ENCODE measurements around the gene ASAP2. TPM values are rescaled to one million over a fixed set of nuclear protein-coding genes. Genes with fewer than 3 reads are reported as not detected.

Gene ASAP2
- polyA plus RNA-seq, 4 donors: 50.3 to 63.5 (median 58.3) TPM

DNA sequence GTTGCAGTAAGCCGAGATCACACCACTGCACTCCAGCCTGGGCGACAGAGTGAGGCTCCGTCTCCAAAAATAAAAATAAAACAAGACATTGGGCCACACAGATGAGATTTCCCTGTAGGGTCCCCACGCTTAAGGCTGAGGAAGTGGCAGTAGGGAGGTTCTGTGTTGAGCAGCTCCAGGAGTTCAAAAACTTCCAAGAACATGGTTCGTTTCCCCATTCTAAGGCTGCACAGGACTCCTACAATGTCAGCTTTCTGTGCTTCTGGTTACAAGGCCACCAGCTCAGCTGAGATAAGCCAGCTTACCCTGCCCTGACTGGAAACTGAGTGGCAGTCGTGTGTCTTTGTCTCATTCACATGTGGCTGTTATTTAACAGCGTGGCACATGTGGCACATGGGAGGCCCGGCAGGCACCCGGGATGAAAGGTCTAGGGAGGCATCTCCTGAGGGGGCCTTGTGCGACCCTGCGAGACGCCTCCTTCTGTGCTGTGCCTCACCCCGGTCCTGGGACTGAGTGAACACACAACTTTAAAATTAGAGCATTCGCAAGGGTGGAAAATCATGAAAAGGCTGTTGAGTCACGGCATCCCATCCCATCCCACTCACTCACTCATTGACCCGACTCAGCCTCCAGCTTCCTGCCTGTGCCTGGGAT, 209.0 kb downstream of the ASAP2 start:
- no peak for DNase-seq (ENCODE audit: low read depth in 4 of 4, low spot score in 3 of 4)

DNA sequence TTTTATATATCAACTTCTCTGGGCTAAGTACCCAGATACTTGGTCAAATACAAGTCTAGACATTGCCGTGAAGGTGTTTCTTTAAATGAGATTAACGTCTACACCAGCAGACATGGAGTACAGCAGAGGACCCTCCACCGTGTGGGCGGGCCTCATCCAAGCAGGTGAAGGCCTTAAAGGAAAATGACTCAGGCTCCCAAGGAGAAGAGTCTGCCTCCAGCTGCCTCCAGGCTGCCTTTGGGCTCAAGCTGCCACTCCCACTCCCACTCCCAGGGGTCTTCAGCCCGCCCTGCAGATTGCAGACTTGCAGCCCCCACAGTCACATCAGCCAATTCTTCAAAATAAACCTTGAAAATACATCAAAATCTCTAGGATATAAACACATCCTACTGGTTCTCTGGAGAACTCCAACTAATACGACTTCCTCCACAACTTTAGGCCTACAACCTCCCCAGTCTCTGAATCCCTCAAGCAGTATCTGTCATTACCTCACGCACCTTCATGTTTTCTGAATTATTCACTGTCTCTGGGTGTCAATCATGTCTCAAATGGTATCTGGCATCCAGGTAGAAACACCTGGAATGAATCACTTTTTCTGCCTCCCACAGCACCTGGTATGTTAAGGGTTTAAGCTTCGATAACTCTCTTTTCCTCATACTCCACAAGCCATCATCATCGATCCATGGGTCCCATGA, 209.8 kb downstream of the ASAP2 start:
- no peak for DNase-seq (ENCODE audit: low read depth in 4 of 4, low spot score in 3 of 4)

GRCh38 chr2:9416962-9417316, 210.3 kb downstream of the ASAP2 start:
- no peak for DNase-seq (ENCODE audit: low read depth in 4 of 4, low spot score in 3 of 4)

- no peak for DNase-seq (ENCODE audit: low read depth in 4 of 4, low spot score in 3 of 4)
Measured at GRCh38 chr2:9417725-9418124, 211.1 kb downstream of the ASAP2 start.

GRCh38 chr2:9418746-9419145, 212.1 kb downstream of the ASAP2 start:
- DNase-seq (ENCODE audit: low read depth in 4 of 4, low spot score in 3 of 4): no peak

GRCh38 chr2:9419541-9419940, 212.9 kb downstream of the ASAP2 start:
- DNase-seq (ENCODE audit: low read depth in 4 of 4, low spot score in 3 of 4): no peak

- DNase-seq (ENCODE audit: low read depth in 4 of 4, low spot score in 3 of 4): no peak
Measured at GRCh38 chr2:9420495-9420894, 213.9 kb downstream of the ASAP2 start.

DNA sequence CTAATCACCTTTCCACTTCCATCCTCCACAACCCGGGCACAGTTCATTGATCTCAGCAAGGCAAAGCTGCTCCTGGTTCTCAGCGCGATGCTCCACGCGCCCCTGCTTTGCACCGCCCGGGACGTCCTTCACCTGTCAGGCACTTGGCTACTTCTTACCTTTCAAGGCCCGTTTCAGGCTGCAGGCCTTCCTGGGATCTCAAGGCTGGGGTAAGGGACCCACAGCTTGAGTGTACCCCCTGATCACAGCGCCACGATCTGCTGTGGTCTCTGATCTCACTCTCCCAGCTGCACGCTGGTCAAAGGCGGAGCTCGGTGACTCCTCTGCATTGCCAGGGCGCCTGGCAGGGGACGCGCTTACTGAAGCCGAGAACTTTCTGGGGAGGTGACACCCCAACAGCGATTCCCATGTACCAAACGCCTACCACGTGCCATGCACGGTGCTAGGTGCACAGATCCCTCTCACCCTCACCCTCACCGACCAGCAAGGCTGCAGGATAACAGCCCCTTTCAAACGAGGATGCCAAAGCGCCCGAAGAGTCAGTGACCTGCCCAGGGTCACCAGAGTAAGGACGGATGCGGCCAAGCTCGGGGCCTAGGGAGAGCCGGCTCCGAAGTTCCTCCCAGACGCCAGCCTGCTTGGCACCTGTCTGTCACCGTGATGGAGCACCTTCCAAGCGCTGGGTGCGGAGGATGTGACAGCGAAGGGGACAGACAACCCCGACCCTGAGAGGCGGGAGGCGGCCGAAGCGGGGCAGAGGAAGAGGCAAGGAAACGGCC, 215.9 kb downstream of the ASAP2 start:
- DNase-seq (ENCODE audit: low read depth in 4 of 4, low spot score in 3 of 4): peak in 1 of 4 donors; percentile 15

DNA sequence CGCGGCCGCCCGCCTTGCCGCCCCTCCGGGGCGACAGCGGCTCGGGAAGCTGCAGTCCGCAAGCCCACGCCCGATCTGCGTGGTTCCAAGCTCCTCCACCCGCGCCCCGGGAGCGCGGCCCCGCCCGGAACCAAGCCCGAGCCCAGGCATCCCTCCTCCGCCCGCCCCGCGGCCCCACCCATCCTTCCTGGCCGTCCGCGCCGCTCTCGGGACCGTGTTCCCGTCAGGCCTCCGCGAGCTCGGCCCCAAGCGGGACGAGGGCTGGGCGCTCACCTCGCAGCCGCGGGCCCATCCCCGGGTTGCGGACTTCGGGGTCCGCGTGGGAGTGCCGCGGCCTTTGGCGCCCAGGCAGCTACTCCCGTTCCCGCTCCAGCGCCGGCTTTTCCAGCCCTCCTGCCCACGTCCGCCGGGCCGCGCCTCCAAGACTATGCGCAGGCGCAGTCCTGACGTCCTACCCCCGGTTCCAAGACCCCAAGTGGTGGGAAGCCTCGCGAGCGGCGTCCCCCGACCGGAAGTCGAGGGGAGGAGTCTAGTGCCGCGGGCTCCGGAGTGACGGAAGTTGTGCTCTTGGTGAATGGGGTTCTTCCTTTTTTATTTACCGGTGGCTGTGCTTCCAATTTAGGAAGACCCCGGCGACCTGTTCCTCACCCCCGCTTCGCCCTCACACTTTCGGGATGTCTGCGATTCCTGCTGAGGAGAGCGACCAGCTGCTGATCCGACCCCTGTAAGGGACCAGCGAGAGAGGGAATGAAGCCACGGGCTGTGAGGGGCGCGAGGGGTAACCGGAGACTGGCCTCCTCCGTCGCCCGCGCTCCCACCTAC, 216.7 kb downstream of the ASAP2 start, which contains the start of the genes CPSF3 and ITGB1BP1:
TSS of gene CPSF3 (plus strand) at position 555 of the 822 bp plus-strand sequence. CDS start at position 675, 120 bp downstream.
TSS of gene ITGB1BP1 (minus strand) at position 429 of the 822 bp plus-strand sequence. CDS start 4,831 bp downstream, outside the sequence.
- peak; percentile 97 for DNase-seq (ENCODE audit: low read depth in 4 of 4, low spot score in 3 of 4)

DNA sequence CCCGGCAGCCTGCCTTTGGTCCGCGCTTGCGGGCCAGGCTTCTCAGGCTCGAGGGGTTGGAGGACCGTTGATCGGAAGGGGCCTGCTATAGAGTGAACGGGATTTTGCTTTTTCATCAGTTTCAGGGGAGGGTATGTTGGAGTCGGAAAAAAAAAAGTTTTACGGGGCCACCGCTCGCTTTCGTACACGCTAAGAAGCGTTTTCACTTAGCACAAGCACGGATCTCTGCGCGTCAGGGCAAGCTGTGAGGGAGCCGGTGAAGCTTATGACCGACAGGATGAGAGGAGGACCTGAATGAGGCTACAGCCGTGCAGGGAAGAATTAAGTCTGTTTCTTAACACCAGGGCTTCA, 217.3 kb downstream of the ASAP2 start:
- no peak for DNase-seq (ENCODE audit: low read depth in 4 of 4, low spot score in 3 of 4)

- DNase-seq (ENCODE audit: low read depth in 4 of 4, low spot score in 3 of 4): no peak
Measured at GRCh38 chr2:9424447-9425164, 218.0 kb downstream of the ASAP2 start.

DNA sequence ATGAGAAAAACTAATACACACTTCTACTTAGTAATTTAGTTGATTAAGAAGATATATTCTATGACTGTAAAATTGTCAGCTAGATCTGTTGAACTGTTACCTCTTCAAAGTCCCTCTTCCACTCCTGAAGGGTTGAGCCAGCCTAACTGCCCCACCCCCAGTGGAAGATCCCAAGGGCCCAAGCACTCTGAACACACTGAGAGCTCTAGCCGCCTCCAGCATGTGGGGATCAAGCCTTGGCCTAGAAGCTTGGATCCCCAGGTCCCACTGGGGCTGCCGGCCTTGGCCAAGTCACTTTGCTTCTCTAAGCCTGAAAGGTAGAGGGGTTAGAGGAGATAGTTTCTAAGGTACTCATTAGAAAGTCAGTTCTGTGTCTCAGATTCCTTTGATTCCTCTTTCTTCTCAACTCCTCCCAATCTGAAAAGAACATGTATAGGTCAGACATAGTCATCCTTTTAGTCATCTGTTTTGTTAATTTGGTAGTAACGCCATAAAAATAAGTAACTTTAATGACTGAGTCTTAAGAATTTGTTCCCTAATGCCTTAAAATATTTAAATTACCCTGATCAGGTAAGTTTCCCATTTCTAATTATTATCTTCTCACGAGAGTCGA, 222.5 kb downstream of the ASAP2 start:
- no peak for DNase-seq (ENCODE audit: low read depth in 4 of 4, low spot score in 3 of 4)

GRCh38 chr2:9430316-9431293, 224.0 kb downstream of the ASAP2 start:
- DNase-seq (ENCODE audit: low read depth in 4 of 4, low spot score in 3 of 4): no peak

GRCh38 chr2:9434489-9434888, 227.9 kb downstream of the ASAP2 start:
- no peak for DNase-seq (ENCODE audit: low read depth in 4 of 4, low spot score in 3 of 4)

- no peak for DNase-seq (ENCODE audit: low read depth in 4 of 4, low spot score in 3 of 4)
Measured at GRCh38 chr2:9439536-9439935, 232.9 kb downstream of the ASAP2 start.

DNA sequence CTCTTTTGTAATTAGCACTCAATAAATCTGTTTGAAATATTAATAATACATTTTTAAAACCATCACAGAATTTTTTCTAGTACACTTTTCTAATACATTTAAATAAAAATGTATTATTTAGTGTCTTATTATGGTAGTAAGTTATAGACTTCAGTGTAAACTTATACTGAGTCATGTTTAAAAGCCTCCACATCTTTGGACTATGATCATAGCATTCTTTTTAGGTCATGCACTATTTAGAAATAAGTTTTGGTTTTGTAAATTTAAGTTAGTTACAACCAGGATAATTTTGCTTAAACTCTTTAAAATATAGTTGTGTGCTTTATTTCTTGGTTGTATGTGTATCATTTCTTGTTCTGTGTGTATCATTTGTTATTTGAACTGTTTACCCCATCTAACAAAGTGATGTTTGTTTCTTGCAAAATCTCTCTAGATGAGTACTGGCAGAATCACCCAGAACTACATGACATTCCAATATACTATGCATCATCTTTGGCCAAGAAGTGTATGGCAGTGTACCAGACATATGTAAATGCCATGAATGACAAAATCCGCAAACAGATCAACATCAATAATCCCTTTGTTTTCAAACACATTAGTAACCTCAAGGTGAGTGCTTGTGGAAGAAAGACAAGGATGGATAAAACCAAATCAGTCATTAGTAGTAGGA, 233.6 kb downstream of the ASAP2 start:
- no peak for DNase-seq (ENCODE audit: low read depth in 4 of 4, low spot score in 3 of 4)

DNA sequence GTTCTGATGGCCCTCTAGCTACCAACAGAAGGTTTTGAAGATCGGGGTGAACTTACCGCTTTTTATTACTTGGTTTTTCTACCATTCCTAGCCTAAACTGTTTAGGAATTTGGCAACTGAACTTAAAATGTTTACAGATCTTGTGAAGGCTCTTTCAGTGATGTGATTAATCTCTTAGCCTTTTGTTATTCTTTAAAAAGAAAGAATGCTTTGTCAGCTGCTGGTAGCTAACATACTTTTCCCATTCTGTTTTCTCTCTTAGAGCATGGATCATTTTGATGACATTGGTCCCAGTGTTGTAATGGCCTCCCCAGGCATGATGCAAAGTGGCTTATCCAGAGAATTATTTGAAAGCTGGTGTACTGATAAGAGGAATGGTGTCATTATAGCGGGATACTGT, 234.9 kb downstream of the ASAP2 start:
- DNase-seq (ENCODE audit: low read depth in 4 of 4, low spot score in 3 of 4): no peak

- DNase-seq (ENCODE audit: low read depth in 4 of 4, low spot score in 3 of 4): no peak
Measured at GRCh38 chr2:9443526-9443925, 236.9 kb downstream of the ASAP2 start.
